HepG2 (cell line): ENCODE results near the gene CSTF3. TPM values are rescaled to one million over a fixed set of nuclear protein-coding genes. Genes with fewer than 3 reads are reported as not detected.

Experiments
- AGO1 ChIP-seq: fragments of 200-400 bp; formaldehyde crosslinking; IDR thresholded peaks from 2 replicates; pipeline ENCODE4 v1.6.1; 2017; ENCODE audit warnings: mild to moderate bottlenecking, low read depth, low read length, moderate library complexity; ENCODE audit not compliant: poor library complexity, severe bottlenecking
- CENPX ChIP-seq: sonication (generic); formaldehyde crosslinking; IDR thresholded peaks from 2 replicates; pipeline ENCODE4 v1.9.0; 2021; ENCODE audit warnings: mild to moderate bottlenecking, missing genetic modification reagents, moderate library complexity
- DNMT1 ChIP-seq: sonication (generic); formaldehyde crosslinking; IDR thresholded peaks from 2 replicates; pipeline ENCODE4 v1.5.1; 2020; ENCODE audit warnings: mild to moderate bottlenecking, missing genetic modification reagents
- DNMT3B ChIP-seq: conservative IDR thresholded peaks from 2 replicates; pipeline ENCODE4 v1.6.1; 2016; ENCODE audit warnings: missing biosample characterization, control low read depth
- FOXC1 ChIP-seq: sonication (generic); formaldehyde crosslinking; IDR thresholded peaks from 2 replicates; pipeline ENCODE4 v1.8.0; 2022; ENCODE audit warnings: mild to moderate bottlenecking, missing genetic modification reagents, borderline replicate concordance
- KLF6 ChIP-seq: IDR thresholded peaks from 2 replicates; pipeline ENCODE4 v1.8.0; 2016; ENCODE audit warnings: missing biosample characterization, missing genetic modification reagents
- NFIC ChIP-seq: IDR thresholded peaks from 2 replicates; pipeline ENCODE4 v1.6.1; 2012; ENCODE audit warnings: mild to moderate bottlenecking, low read length, inconsistent platforms
- NR2F6 ChIP-seq, 2 experiments: IDR thresholded peaks; 2 replicates each; pipeline ENCODE4 v1.6.1; 2016; ENCODE audit warnings: antibody characterized with exemption in 1 of 2, mild to moderate bottlenecking in 1 of 2
- SMARCE1 ChIP-seq: fragments of 450-650 bp; IDR thresholded peaks from 2 replicates; pipeline ENCODE4 v1.6.1; 2017; ENCODE audit warnings: borderline replicate concordance
- THAP11 ChIP-seq: IDR thresholded peaks from 2 replicates; pipeline ENCODE4 v1.6.1; 2016; ENCODE audit warnings: missing biosample characterization, missing genetic modification reagents
- ZBTB42 ChIP-seq: sonication (generic); formaldehyde crosslinking; IDR thresholded peaks from 2 replicates; pipeline ENCODE4 v1.5.0; 2020; ENCODE audit warnings: mild to moderate bottlenecking, missing genetic modification reagents
- ZC3H4 ChIP-seq: sonication (generic); formaldehyde crosslinking; IDR thresholded peaks from 2 replicates; pipeline ENCODE4 v1.4.0; 2020; ENCODE audit warnings: missing genetic modification reagents, borderline replicate concordance
- ZEB1 ChIP-seq: IDR thresholded peaks from 2 replicates; pipeline ENCODE4 v1.6.1; 2012; ENCODE audit warnings: mild to moderate bottlenecking, low read depth, inconsistent platforms; ENCODE audit not compliant: insufficient replicate concordance
- ZFAT ChIP-seq: sonication (generic); formaldehyde crosslinking; conservative IDR thresholded peaks from 2 replicates; pipeline ENCODE4 v1.8.1; 2023; ENCODE audit warnings: missing genetic modification reagents, inconsistent platforms
- ZMYM4 ChIP-seq: sonication (generic); formaldehyde crosslinking; IDR thresholded peaks from 2 replicates; pipeline ENCODE4 v1.8.1; 2023; ENCODE audit warnings: mild to moderate bottlenecking, missing genetic modification reagents
- ZNF274 ChIP-seq: sonication (generic); formaldehyde crosslinking; IDR thresholded peaks from 2 replicates; pipeline ENCODE4 v1.5.1; 2020; ENCODE audit warnings: mild to moderate bottlenecking, missing genetic modification reagents
- ZNF772 ChIP-seq: sonication (generic); formaldehyde crosslinking; IDR thresholded peaks from 2 replicates; pipeline ENCODE4 v1.5.0; 2020; ENCODE audit warnings: mild to moderate bottlenecking, missing genetic modification reagents
- polyA plus RNA-seq, 8 experiments: library from polyadenylated mRNA; depleted of rRNA in 3 of 8; stranded (reverse) in 7 of 8; unstranded in 1 of 8; fragments of >200 nt; fragmentation: Illumina TruSeq in 4 of 8; extraction: Trizol in 4 of 8; gene quantifications; 2 replicates each; pipeline versions ENCODE4 v1.2.1 to v1.2.3, GENCODE V29; 2011 to 2016; ENCODE audit warnings: low read depth in 4 of 8, missing spikeins in 1 of 8, mixed read lengths in 1 of 8; ENCODE audit not compliant: insufficient read depth in 1 of 8
- total RNA-seq, 5 experiments: library from RNA; depleted of rRNA; stranded (reverse); fragments of >200 nt; fragmentation: Illumina TruSeq; extraction: Trizol; gene quantifications; 2 replicates each; pipeline ENCODE4 v1.2.3, GENCODE V29; 2016; ENCODE audit warnings: low read depth in 1 of 5
- TF ChIP-seq, protein P1 (sequence below): sonication (generic); formaldehyde crosslinking; IDR thresholded peaks from 2 replicates; pipeline ENCODE4 v1.5.1; 2020; ENCODE audit warnings: missing genetic modification reagents, mild to moderate bottlenecking, borderline replicate concordance
- TF ChIP-seq, protein P2 (sequence below): sonication (generic); formaldehyde crosslinking; IDR thresholded peaks from 2 replicates; pipeline ENCODE4 v1.4.0; 2020; ENCODE audit warnings: missing genetic modification reagents
- TF ChIP-seq, protein P3 (sequence below): sonication (generic); formaldehyde crosslinking; IDR thresholded peaks from 2 replicates; pipeline ENCODE4 v1.4.0; 2020; ENCODE audit warnings: missing genetic modification reagents
- TF ChIP-seq, protein P4 (sequence below), 2 experiments: sonication (generic) in 1 of 2; formaldehyde crosslinking in 1 of 2; IDR thresholded peaks; 2 replicates each; pipeline versions ENCODE4 v1.4.0 to v1.6.1; 2018 to 2020; ENCODE audit warnings: missing genetic modification reagents in 2 of 2, borderline replicate concordance in 1 of 2, low read depth in 1 of 2, mild to moderate bottlenecking in 1 of 2, missing biosample characterization in 1 of 2

Gene CSTF3
- total and polyA plus RNA-seq, 2 of the 13 experiments (the other 11 are each of a cell fraction or from before 2014, with no cell fraction given) = 21.5 to 43.6 TPM

- TF ChIP-seq, protein P1, sequence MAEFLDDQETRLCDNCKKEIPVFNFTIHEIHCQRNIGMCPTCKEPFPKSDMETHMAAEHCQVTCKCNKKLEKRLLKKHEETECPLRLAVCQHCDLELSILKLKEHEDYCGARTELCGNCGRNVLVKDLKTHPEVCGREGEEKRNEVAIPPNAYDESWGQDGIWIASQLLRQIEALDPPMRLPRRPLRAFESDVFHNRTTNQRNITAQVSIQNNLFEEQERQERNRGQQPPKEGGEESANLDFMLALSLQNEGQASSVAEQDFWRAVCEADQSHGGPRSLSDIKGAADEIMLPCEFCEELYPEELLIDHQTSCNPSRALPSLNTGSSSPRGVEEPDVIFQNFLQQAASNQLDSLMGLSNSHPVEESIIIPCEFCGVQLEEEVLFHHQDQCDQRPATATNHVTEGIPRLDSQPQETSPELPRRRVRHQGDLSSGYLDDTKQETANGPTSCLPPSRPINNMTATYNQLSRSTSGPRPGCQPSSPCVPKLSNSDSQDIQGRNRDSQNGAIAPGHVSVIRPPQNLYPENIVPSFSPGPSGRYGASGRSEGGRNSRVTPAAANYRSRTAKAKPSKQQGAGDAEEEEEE = no peak
- TF ChIP-seq ZEB1 = no peak
- no peak for TF ChIP-seq FOXC1 (CRISPR knock-in tag)
- no peak for TF ChIP-seq SMARCE1
- no peak for TF ChIP-seq ZC3H4
- no peak for TF ChIP-seq ZNF274
- TF ChIP-seq, protein P2, sequence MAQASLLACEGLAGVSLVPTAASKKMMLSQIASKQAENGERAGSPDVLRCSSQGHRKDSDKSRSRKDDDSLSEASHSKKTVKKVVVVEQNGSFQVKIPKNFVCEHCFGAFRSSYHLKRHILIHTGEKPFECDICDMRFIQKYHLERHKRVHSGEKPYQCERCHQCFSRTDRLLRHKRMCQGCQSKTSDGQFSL (CRISPR knock-in tag) = no peak
- TF ChIP-seq ZMYM4 (CRISPR knock-in tag) = peak; percentile 24; the same call in 1 of the 2 replicates
- no peak for TF ChIP-seq KLF6 (CRISPR knock-in tag)
- TF ChIP-seq AGO1 = no peak
- TF ChIP-seq NFIC = peak; percentile 68
- TF ChIP-seq ZNF772 (CRISPR knock-in tag) = no peak
- TF ChIP-seq DNMT1 (CRISPR knock-in tag) = no peak
- no peak for TF ChIP-seq THAP11 (CRISPR knock-in tag)
- TF ChIP-seq ZFAT (CRISPR knock-in tag) = no peak
- TF ChIP-seq, protein P3, sequence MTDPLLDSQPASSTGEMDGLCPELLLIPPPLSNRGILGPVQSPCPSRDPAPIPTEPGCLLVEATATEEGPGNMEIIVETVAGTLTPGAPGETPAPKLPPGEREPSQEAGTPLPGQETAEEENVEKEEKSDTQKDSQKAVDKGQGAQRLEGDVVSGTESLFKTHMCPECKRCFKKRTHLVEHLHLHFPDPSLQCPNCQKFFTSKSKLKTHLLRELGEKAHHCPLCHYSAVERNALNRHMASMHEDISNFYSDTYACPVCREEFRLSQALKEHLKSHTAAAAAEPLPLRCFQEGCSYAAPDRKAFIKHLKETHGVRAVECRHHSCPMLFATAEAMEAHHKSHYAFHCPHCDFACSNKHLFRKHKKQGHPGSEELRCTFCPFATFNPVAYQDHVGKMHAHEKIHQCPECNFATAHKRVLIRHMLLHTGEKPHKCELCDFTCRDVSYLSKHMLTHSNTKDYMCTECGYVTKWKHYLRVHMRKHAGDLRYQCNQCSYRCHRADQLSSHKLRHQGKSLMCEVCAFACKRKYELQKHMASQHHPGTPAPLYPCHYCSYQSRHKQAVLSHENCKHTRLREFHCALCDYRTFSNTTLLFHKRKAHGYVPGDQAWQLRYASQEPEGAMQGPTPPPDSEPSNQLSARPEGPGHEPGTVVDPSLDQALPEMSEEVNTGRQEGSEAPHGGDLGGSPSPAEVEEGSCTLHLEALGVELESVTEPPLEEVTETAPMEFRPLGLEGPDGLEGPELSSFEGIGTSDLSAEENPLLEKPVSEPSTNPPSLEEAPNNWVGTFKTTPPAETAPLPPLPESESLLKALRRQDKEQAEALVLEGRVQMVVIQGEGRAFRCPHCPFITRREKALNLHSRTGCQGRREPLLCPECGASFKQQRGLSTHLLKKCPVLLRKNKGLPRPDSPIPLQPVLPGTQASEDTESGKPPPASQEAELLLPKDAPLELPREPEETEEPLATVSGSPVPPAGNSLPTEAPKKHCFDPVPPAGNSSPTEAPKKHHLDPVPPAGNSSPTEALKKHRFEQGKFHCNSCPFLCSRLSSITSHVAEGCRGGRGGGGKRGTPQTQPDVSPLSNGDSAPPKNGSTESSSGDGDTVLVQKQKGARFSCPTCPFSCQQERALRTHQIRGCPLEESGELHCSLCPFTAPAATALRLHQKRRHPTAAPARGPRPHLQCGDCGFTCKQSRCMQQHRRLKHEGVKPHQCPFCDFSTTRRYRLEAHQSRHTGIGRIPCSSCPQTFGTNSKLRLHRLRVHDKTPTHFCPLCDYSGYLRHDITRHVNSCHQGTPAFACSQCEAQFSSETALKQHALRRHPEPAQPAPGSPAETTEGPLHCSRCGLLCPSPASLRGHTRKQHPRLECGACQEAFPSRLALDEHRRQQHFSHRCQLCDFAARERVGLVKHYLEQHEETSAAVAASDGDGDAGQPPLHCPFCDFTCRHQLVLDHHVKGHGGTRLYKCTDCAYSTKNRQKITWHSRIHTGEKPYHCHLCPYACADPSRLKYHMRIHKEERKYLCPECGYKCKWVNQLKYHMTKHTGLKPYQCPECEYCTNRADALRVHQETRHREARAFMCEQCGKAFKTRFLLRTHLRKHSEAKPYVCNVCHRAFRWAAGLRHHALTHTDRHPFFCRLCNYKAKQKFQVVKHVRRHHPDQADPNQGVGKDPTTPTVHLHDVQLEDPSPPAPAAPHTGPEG (CRISPR knock-in tag) = no peak
- no peak for TF ChIP-seq CENPX (CRISPR knock-in tag)
- TF ChIP-seq, protein P4, sequence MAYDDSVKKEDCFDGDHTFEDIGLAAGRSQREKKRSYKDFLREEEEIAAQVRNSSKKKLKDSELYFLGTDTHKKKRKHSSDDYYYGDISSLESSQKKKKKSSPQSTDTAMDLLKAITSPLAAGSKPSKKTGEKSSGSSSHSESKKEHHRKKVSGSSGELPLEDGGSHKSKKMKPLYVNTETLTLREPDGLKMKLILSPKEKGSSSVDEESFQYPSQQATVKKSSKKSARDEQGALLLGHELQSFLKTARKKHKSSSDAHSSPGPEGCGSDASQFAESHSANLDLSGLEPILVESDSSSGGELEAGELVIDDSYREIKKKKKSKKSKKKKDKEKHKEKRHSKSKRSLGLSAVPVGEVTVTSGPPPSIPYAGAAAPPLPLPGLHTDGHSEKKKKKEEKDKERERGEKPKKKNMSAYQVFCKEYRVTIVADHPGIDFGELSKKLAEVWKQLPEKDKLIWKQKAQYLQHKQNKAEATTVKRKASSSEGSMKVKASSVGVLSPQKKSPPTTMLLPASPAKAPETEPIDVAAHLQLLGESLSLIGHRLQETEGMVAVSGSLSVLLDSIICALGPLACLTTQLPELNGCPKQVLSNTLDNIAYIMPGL (CRISPR knock-in tag; IDR thresholded peaks at IDR 0.05; ENCODE audit: borderline replicate concordance in 1 of 2, low read depth in 1 of 2) = no peak
- no peak for TF ChIP-seq ZBTB42 (CRISPR knock-in tag)
- TF ChIP-seq DNMT3B (CRISPR knock-in tag) = no peak
- peak; percentile 59; the same call in 1 of the 2 replicates for TF ChIP-seq NR2F6 (IDR thresholded peaks at IDR 0.05)
- no peak for TF ChIP-seq NR2F6 (CRISPR knock-in tag; IDR thresholded peaks at IDR 0.05)
Observed at GRCh38 chr11:33182246-33182878, 21.1 kb upstream of the CSTF3 start (continued).
